K562 (cell line): ENCODE data around the gene FBXO33. TPM values are rescaled to one million over a fixed set of nuclear protein-coding genes. Genes with fewer than 3 reads are reported as not detected.
A peak's percentile ranks its signal among the peaks of the same experiment; 100 is the strongest.

Experiments used
- ATAC-seq: fragments of 200-7000 bp; cut with Tn5 transposase; 3 replicates; pipeline ENCODE4 v1.9.1; 2020; ENCODE audit warnings: moderate library complexity
- BruUV-seq: library from RNA; stranded (reverse); fragments of 400-500 nt; replicated peaks from 2 replicates; lab custom pipeline; 2021; lab: Mats Ljungman, UMichigan
- CTCF ChIA-PET: fragments of 300-600 bp; formaldehyde crosslinking; extraction: SDS; loops from one replicate; lab custom pipeline; 2021; ENCODE audit warnings: low intra/inter-chr PET ratio; lab: Yijun Ruan, JAX
- POLR2A ChIA-PET: fragments of 300-600, 350-650 bp; sonication (Branson Sonifier 250); formaldehyde crosslinking; extraction: SDS; loops from one replicate; lab custom pipeline; 2021; ENCODE audit warnings: antibody characterized with exemption, inconsistent platforms; lab: Yijun Ruan, JAX
- DNase-seq, 4 experiments: peaks; one replicate each; pipeline versions ENCODE4 v3.0.0 to v3.0.0-alpha.2; 2011 to 2018; ENCODE audit warnings: low spot score in 3 of 4, mixed read lengths in 3 of 4; ENCODE audit errors: extremely low read depth in 1 of 4
- FAIRE-seq: peaks from 2 replicates; lab custom pipeline; 2011; peaks lifted over from hg19 to GRCh38; lab: Jason Lieb, UNC
- H2AFZ ChIP-seq: 2 replicates; pipeline ENCODE4 v1.6.0; 2011; ENCODE audit warnings: low read depth, low read length, control low read depth, inconsistent platforms
- H3K27ac ChIP-seq: fragments of 200-600 bp; 3 replicates; pipeline ENCODE4 v1.8.0; 2011; ENCODE audit warnings: low read depth, mild to moderate bottlenecking, control low read depth, inconsistent platforms, low read length, moderate library complexity, mixed read lengths; ENCODE audit errors: extremely low read depth
- H3K27me3 ChIP-seq, 2 experiments: fragments of 300-600 bp in 1 of 2; 2 replicates in 1 of 2; 3 replicates in 1 of 2; pipeline versions ENCODE4 v1.6.0 to v1.8.0; 2011; ENCODE audit warnings: inconsistent platforms in 2 of 2, low read length in 2 of 2, mild to moderate bottlenecking in 1 of 2, mixed read lengths in 1 of 2, moderate library complexity in 1 of 2; ENCODE audit not compliant: control insufficient read depth in 2 of 2, insufficient read depth in 2 of 2
- H3K36me3 ChIP-seq: fragments of 300-600 bp; 3 replicates; pipeline ENCODE4 v1.8.0; 2011; ENCODE audit warnings: mild to moderate bottlenecking, low read length, inconsistent platforms; ENCODE audit not compliant: control insufficient read depth, insufficient read depth
- H3K4me1 ChIP-seq, 2 experiments: fragments of 200-600 bp in 1 of 2; replicated peaks in 1 of 2; 2 replicates in 1 of 2; 3 replicates in 1 of 2; pipeline versions ENCODE4 v1.5.1 to v1.8.0; 2011; ENCODE audit warnings: inconsistent platforms in 2 of 2, low read length in 2 of 2, mild to moderate bottlenecking in 1 of 2, mixed read lengths in 1 of 2, moderate library complexity in 1 of 2; ENCODE audit not compliant: control insufficient read depth in 2 of 2, insufficient read depth in 2 of 2
- H3K4me2 ChIP-seq: 2 replicates; pipeline ENCODE4 v1.6.1; 2011; ENCODE audit warnings: low read length, control low read depth, inconsistent platforms, mixed read lengths; ENCODE audit not compliant: insufficient read depth
- H3K4me3 ChIP-seq: fragments of 200-600 bp; sonication (generic), shearing (Covaris generic); 2 replicates; pipeline ENCODE4 v1.5.1; 2016; ENCODE audit warnings: control low read depth, inconsistent platforms
- H3K79me2 ChIP-seq: fragments of 200-600 bp; 3 replicates; pipeline ENCODE4 v1.8.0; 2011; ENCODE audit warnings: low read length, inconsistent platforms; ENCODE audit not compliant: control insufficient read depth, insufficient read depth
- H3K9ac ChIP-seq, 2 experiments: 2 replicates each; pipeline versions ENCODE4 v1.6.0 to v1.6.1; 2011; ENCODE audit warnings: low read depth in 2 of 2, low read length in 2 of 2, control low read depth in 1 of 2, inconsistent platforms in 1 of 2, mild to moderate bottlenecking in 1 of 2, mixed read lengths in 1 of 2; ENCODE audit not compliant: insufficient read depth in 1 of 2
- H3K9me1 ChIP-seq: one replicate; pipeline ENCODE4 v1.6.0; 2011; ENCODE audit warnings: inconsistent platforms, mild to moderate bottlenecking, low read length, moderate library complexity; ENCODE audit not compliant: control insufficient read depth, insufficient read depth
- H3K9me3 ChIP-seq: replicated peaks from 2 replicates; pipeline ENCODE4 v1.5.1; 2011; ENCODE audit warnings: low read depth, low read length, inconsistent platforms; ENCODE audit not compliant: control insufficient read depth, insufficient read depth
- H4K20me1 ChIP-seq: replicated peaks from 2 replicates; pipeline ENCODE4 v1.6.1; 2011; ENCODE audit warnings: low read length, inconsistent platforms, mixed read lengths; ENCODE audit not compliant: control insufficient read depth, insufficient read depth
- ELF4 ChIP-seq: fragments of 450-650 bp; formaldehyde crosslinking; IDR thresholded peaks from 2 replicates; pipeline ENCODE4 v1.4.0; 2022; ENCODE audit warnings: missing genetic modification characterization
- MCM2 ChIP-seq: fragments of 450-650 bp; IDR thresholded peaks from 2 replicates; pipeline ENCODE4 v1.6.1; 2017; ENCODE audit warnings: low read depth, mild to moderate bottlenecking
- MCM5 ChIP-seq: fragments of 450-650 bp; IDR thresholded peaks from 2 replicates; pipeline ENCODE4 v1.6.1; 2016; ENCODE audit warnings: low read depth
- RAD21 ChIP-seq, 2 experiments: fragments of 250-450 bp in 1 of 2; fragments of 450-650 bp in 1 of 2; sonication (Bioruptor Pico) in 1 of 2; formaldehyde crosslinking in 1 of 2; IDR thresholded peaks in 1 of 2; conservative IDR thresholded peaks in 1 of 2; 2 replicates each; pipeline versions ENCODE4 v1.4.0 to v1.8.0; 2020 to 2022; ENCODE audit warnings: mild to moderate bottlenecking in 2 of 2, moderate library complexity in 1 of 2
- ZC3H4 ChIP-seq: sonication (generic); formaldehyde crosslinking; IDR thresholded peaks from 2 replicates; pipeline ENCODE4 v1.9.0; 2021; ENCODE audit warnings: missing genetic modification reagents, borderline replicate concordance
- ZFP36 ChIP-seq: fragments of 150-350 bp; IDR thresholded peaks from 2 replicates; pipeline ENCODE4 v1.6.1; 2018; ENCODE audit warnings: low read length, low read depth; ENCODE audit not compliant: partially characterized antibody
- WGBS: fragments of 100-300 bp; shearing (Covaris generic); methylation state at CpG from one replicate; pipeline ENCODE4 v1.1.6; 2016; ENCODE audit warnings: low coverage, mixed read lengths; ENCODE audit not compliant: insufficient coverage; ENCODE audit errors: missing lambda C conversion rate; 5-methylcytosine and 5-hydroxymethylcytosine counted together
- in situ Hi-C: fragments of 300-500 bp; cut with MboI; formaldehyde crosslinking; loops from 4 replicates; pipeline ENCODE4 v1.15.0; 2018; ENCODE audit warnings: inconsistent platforms, mixed read lengths
- intact Hi-C: fragments of 100-400 bp; cut with micrococcal nuclease; formaldehyde crosslinking; loops from 2 replicates; pipeline ENCODE4 v1.14.2; 2022
- polyA plus RNA-seq, 8 experiments: library from polyadenylated mRNA; depleted of rRNA in 4 of 8; stranded (reverse) in 5 of 8; unstranded in 3 of 8; fragments of >200 nt; fragmentation: Nextera tagmentation in 2 of 8; fragmentation: Illumina TruSeq in 1 of 8; extraction: Ambion mirVana in 2 of 8; extraction: Trizol in 1 of 8; gene quantifications; 2 replicates each; pipeline versions ENCODE4 v1.2.1 to v1.2.3, GENCODE V29; 2011 to 2014; ENCODE audit warnings: inconsistent platforms in 1 of 8, missing spikeins in 1 of 8
- total RNA-seq, 7 experiments: library from RNA; depleted of rRNA in 6 of 7; stranded (reverse); fragments of >200 nt in 6 of 7; fragmentation: Illumina TruSeq in 2 of 7; extraction: Trizol in 2 of 7; gene quantifications; 2 replicates each; pipeline versions ENCODE4 v1.2.1 to v1.2.3, GENCODE V29; 2011 to 2021; ENCODE audit warnings: low replicate concordance in 1 of 7
- TF ChIP-seq, protein P1 (sequence below): sonication (generic); formaldehyde crosslinking; IDR thresholded peaks from 2 replicates; pipeline ENCODE4 v1.4.0; 2020; ENCODE audit warnings: mild to moderate bottlenecking, missing genetic modification reagents
- TF ChIP-seq, protein P2 (sequence below), 3 experiments: IDR thresholded peaks in 2 of 3; conservative IDR thresholded peaks in 1 of 3; 2 replicates each; pipeline ENCODE4 v1.5.1; 2011 to 2012; ENCODE audit warnings: low read length in 3 of 3, mild to moderate bottlenecking in 3 of 3, control low read depth in 2 of 3, improper control_type of control experiment in 1 of 3, inconsistent platforms in 1 of 3, low read depth in 1 of 3, mixed read lengths in 1 of 3, moderate library complexity in 1 of 3; ENCODE audit not compliant: insufficient read depth in 2 of 3

The FBXO33 gene
- total and polyA plus RNA-seq, 9 of the 15 experiments (the other 6 are each of a cell fraction or from before 2014, with no cell fraction given) = 1.6 to 7.5 (median 5.0) TPM

GRCh38 chr14:39467889-39468524 is 35.8 kb upstream of the FBXO33 start:
- POLR2A ChIA-PET = no interaction called here
- intact Hi-C loops = no loop called here
- DNase-seq = peak in 1 of 4 experiments; percentile 41

More at GRCh38 chr14:39467889-39468524, 35.8 kb upstream of the FBXO33 start:
- Histone ChIP-seq H3K9me3 (no peaks in the 10 kb centered on the region), H3K4me1 (no peaks in the 10 kb centered on the region; a peak in 1 of 5 replicates), H2AFZ (no peak overlapping the region), H3K4me3 (no peak overlapping the region), H4K20me1 (no peaks in the 10 kb centered on the region), H3K79me2 (no peaks in the 10 kb centered on the region), H3K27me3 (no peaks in the 10 kb centered on the region), H3K27ac (no peak overlapping the region), H3K9me1 (no peaks in the 10 kb centered on the region), H3K9ac (no peak overlapping the region), H3K36me3 (no peaks in the 10 kb centered on the region), H3K4me2 (no peak overlapping the region)
- in situ Hi-C loops = no loop called here
- no peak for TF ChIP-seq MCM2
- TF ChIP-seq ZC3H4 (CRISPR knock-in tag) = no peak
- no peak for TF ChIP-seq ELF4 (CRISPR knock-in tag)
- TF ChIP-seq, protein P1, sequence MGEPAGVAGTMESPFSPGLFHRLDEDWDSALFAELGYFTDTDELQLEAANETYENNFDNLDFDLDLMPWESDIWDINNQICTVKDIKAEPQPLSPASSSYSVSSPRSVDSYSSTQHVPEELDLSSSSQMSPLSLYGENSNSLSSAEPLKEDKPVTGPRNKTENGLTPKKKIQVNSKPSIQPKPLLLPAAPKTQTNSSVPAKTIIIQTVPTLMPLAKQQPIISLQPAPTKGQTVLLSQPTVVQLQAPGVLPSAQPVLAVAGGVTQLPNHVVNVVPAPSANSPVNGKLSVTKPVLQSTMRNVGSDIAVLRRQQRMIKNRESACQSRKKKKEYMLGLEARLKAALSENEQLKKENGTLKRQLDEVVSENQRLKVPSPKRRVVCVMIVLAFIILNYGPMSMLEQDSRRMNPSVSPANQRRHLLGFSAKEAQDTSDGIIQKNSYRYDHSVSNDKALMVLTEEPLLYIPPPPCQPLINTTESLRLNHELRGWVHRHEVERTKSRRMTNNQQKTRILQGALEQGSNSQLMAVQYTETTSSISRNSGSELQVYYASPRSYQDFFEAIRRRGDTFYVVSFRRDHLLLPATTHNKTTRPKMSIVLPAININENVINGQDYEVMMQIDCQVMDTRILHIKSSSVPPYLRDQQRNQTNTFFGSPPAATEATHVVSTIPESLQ = no peak
- TF ChIP-seq, protein P2, sequence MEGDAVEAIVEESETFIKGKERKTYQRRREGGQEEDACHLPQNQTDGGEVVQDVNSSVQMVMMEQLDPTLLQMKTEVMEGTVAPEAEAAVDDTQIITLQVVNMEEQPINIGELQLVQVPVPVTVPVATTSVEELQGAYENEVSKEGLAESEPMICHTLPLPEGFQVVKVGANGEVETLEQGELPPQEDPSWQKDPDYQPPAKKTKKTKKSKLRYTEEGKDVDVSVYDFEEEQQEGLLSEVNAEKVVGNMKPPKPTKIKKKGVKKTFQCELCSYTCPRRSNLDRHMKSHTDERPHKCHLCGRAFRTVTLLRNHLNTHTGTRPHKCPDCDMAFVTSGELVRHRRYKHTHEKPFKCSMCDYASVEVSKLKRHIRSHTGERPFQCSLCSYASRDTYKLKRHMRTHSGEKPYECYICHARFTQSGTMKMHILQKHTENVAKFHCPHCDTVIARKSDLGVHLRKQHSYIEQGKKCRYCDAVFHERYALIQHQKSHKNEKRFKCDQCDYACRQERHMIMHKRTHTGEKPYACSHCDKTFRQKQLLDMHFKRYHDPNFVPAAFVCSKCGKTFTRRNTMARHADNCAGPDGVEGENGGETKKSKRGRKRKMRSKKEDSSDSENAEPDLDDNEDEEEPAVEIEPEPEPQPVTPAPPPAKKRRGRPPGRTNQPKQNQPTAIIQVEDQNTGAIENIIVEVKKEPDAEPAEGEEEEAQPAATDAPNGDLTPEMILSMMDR (IDR thresholded peaks at IDR 0.05 in 2 of 3, conservative IDR thresholded peaks at IDR 0.05 in 1 of 3; ENCODE audit: insufficient read depth in 2 of 3, low read depth in 1 of 3, low read length in 3 of 3) = peak; percentile 34 to 51 (median 38); a peak in 5 of 6 replicates
- TF ChIP-seq ZFP36 = no peak
- TF ChIP-seq RAD21 (CRISPR knock-in tag; conservative IDR thresholded peaks at IDR 0.05 in 1 of 2, IDR thresholded peaks at IDR 0.05 in 1 of 2) = peak in 1 of 2 experiments; percentile 58; a peak in 2 of 4 replicates
- TF ChIP-seq MCM5 = no peak
- ATAC-seq (peak; percentile 71), FAIRE-seq (no peak)
- no TSS peak for BruUV-seq
- 5% methylated on average over 7 of the region's 7 CpGs for WGBS
- CTCF ChIA-PET = no interaction called here
